Activated naive CD8-positive, alpha-beta T cell treated with anti-CD3 and anti-CD28 coated beads for 36 hours (primary cell): ENCODE results near the gene CFAP410. TPM values are rescaled to one million over a fixed set of nuclear protein-coding genes. Genes with fewer than 3 reads are reported as not detected.

Source experiments
- DNase-seq: peaks from one replicate; pipeline ENCODE4 v3.0.0; 2021
- H3K27ac Mint-ChIP-seq: one replicate; pipeline ENCODE4 v1.8.0; 2022; ENCODE audit warnings: mild to moderate bottlenecking, moderate library complexity, mixed read lengths
- H3K27me3 Mint-ChIP-seq: one replicate; pipeline ENCODE4 v1.8.0; 2022; ENCODE audit warnings: mild to moderate bottlenecking, mixed read lengths
- H3K36me3 Mint-ChIP-seq: one replicate; pipeline ENCODE4 v1.8.0; 2021; ENCODE audit warnings: mild to moderate bottlenecking, mixed read lengths
- H3K4me1 Mint-ChIP-seq: one replicate; pipeline ENCODE4 v1.8.0; 2021; ENCODE audit warnings: mixed read lengths
- H3K4me3 Mint-ChIP-seq: one replicate; pipeline ENCODE4 v1.8.0; 2022; ENCODE audit warnings: mild to moderate bottlenecking, moderate library complexity, mixed read lengths
- H3K9me3 Mint-ChIP-seq: one replicate; pipeline ENCODE4 v1.8.0; 2022; ENCODE audit warnings: mixed read lengths
- total RNA-seq, 2 experiments: library from RNA; stranded (reverse); gene quantifications; one replicate each; pipeline ENCODE4 v1.2.3, GENCODE V29; 2021

The CFAP410 gene
- total RNA-seq, 2 experiments from 2014 or later = 14.0 to 14.8 TPM

DNA sequence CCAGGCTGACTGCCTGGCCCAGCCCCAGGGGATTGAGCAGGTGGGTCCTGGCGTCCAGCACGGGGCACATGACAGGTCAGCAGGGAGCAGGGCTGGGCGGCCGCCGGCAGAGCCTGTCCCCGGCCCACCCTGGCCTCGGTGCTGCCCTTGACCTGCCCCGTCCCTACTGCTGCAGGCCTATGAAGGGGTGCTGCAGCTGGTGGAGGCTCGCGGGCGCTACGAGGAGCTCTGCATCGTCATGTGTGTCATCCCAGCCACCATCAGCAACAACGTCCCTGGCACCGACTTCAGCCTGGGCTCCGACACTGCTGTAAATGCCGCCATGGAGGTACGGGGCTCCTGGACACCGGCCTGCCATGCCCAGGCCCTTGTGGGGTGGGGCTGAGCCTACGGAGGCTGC, 15.6 kb downstream of the CFAP410 start:
- no peaks in the 10 kb centered on the region for H3K27me3 Mint-ChIP-seq
- no peaks in the 10 kb centered on the region for H3K36me3 Mint-ChIP-seq
- no peak for DNase-seq
- no peak overlapping the region for H3K4me3 Mint-ChIP-seq
- no peak overlapping the region for H3K27ac Mint-ChIP-seq
- H3K9me3 Mint-ChIP-seq = no peaks in the 10 kb centered on the region
- H3K4me1 Mint-ChIP-seq = no peaks in the 10 kb centered on the region

DNA sequence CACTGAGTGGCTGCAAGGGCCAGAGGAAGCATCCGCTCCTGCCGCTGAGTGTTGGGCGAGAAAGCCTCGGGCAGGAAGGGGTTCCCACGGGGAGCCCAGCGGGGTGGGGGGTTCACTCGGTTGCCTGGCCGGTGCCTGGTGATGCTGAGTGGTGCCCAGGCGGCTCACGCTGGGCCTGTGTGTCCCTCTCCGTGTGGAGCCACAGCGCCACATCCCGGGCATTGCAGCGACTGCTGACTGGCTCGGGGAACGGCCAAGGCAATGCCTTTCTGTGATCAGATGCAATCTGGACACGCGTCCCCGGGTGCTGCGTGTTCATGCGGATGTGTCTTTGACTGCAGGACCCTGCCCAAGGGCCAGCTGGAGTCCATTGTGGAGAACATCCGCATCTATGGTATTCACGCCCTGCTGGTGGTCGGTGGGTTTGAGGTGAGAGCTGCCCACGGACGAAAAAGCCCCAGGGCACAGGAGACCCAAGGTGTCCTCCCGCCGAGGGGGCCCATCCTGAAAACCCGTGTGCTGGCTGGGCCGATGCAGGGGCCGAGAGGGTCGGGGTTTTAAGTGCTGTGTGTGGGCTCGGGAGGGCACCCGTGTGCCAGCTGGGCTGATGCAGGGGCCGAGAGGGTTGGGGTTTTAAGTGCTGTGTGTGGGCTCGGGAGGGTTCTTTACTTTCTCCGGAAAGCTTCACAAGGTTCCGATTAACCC, 16.4 kb downstream of the CFAP410 start:
- no peak for DNase-seq
- Mint-ChIP-seq H3K4me1 (no peaks in the 10 kb centered on the region), H3K27ac (no peak overlapping the region), H3K4me3 (no peak overlapping the region), H3K27me3 (no peaks in the 10 kb centered on the region), H3K36me3 (no peaks in the 10 kb centered on the region), H3K9me3 (no peaks in the 10 kb centered on the region)

DNA sequence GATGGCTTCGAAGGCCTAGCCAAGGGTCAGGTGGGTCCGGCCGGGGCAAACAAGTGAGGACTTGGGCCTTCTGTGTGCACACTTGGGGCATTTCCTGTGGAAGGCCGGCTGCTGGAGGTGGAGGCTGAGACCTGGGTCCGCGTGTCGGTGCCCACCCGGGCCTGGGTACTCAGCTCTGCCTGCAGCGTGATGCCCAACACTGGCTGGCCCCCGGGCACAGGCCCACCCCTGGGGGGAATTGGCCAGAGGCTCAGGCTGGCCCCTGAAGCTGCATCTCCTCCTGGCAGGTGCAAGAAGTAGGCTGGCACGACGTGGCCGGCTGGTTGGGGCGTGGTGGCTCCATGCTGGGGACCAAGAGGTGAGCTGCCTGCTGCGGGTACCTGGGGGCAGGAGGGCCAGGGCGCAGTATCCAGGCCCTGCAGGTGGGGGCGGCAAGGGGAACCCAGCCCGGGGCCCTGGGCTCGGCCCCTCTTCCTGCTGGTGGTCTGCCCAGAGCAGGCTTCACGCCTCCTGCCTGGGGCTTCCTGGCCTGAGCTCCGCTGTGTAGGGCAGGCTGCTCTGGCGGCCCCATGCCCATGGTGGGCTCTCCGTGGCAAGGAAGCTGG, 17.2 kb downstream of the CFAP410 start:
- Mint-ChIP-seq H3K4me3 (no peak overlapping the region), H3K4me1 (no peaks in the 10 kb centered on the region), H3K27ac (no peak overlapping the region), H3K9me3 (no peaks in the 10 kb centered on the region), H3K36me3 (no peaks in the 10 kb centered on the region), H3K27me3 (no peaks in the 10 kb centered on the region)
- no peak for DNase-seq

- Mint-ChIP-seq H3K27ac (no peak overlapping the region), H3K9me3 (no peaks in the 10 kb centered on the region), H3K4me3 (no peak overlapping the region), H3K4me1 (no peaks in the 10 kb centered on the region), H3K27me3 (no peaks in the 10 kb centered on the region), H3K36me3 (no peaks in the 10 kb centered on the region)
- no peak for DNase-seq
Measured at GRCh38 chr21:44320847-44321246, 18.3 kb downstream of the CFAP410 start.

GRCh38 chr21:44319407-44320065, 19.7 kb downstream of the CFAP410 start:
- DNase-seq = no peak
- Mint-ChIP-seq H3K9me3 (no peaks in the 10 kb centered on the region), H3K4me1 (no peaks in the 10 kb centered on the region), H3K36me3 (no peaks in the 10 kb centered on the region), H3K27me3 (no peaks in the 10 kb centered on the region), H3K27ac (no peak overlapping the region), H3K4me3 (no peak overlapping the region)

DNA sequence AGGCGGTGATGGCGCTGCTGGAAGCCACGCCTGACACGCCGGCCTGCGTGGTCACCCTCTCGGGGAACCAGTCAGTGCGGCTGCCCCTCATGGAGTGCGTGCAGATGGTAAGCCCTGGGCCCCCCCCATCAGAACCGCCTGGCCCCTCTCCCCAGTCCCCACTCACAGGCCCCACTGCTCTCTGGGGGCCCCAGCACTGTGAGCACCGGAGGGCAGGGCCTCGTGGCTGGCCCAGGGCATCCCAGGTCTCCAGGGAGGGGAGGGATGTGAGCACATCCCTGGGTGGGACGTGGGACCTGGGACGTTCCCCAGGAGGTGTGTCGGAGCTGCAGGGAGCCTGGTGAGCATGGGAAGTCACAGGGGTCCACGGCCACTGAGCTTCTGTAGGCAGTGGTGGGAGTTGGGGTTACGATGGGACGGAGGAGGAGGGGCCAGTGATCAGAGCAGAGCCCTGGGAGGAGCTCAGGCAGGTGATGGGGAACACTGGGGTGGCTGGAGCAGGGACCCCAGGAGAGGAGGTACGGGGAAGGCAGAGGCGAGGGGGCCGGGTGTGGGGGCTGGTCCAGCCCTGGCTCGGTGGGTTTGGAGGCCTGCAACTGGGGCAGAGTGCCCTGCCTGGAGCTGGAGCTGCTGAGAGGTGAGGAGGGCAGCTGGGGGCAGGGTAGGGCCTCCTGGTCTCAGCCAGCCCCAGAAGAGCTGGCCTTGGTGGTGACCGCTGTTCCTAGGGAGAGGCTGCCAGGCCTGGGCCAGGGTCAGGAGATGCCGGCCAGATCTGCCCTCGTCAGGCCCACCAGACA, 20.5 kb downstream of the CFAP410 start:
- no peak overlapping the region for H3K27ac Mint-ChIP-seq
- H3K36me3 Mint-ChIP-seq = no peaks in the 10 kb centered on the region
- H3K4me1 Mint-ChIP-seq = no peaks in the 10 kb centered on the region

DNA sequence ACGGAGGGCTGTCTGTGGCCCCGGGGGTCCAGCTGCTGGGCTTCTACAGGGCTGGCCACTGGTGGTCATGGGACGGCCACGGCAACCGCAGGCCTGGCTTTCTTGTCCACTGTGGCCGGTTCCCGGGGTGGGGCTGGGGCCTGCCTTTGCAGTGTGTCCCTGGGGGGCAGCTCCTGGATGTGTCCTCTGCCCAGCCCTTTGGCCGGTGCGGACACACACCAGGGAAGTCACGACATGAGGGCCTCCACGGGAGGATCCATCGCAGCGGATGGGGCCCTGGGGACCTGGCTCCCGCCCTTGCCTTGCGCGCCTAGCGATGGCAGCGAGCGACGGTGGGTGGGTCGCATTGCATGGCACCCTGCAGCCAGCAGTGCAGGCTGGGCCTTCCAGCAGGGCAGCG, 21.3 kb downstream of the CFAP410 start:
- Mint-ChIP-seq H3K9me3 (no peaks in the 10 kb centered on the region), H3K4me1 (no peaks in the 10 kb centered on the region), H3K27me3 (no peaks in the 10 kb centered on the region), H3K36me3 (no peaks in the 10 kb centered on the region), H3K4me3 (no peak overlapping the region), H3K27ac (no peak overlapping the region)
- DNase-seq = no peak

More for the DNA sequence above, 20.5 kb downstream of the CFAP410 start:
- no peaks in the 10 kb centered on the region for H3K9me3 Mint-ChIP-seq
- no peak for DNase-seq
- no peaks in the 10 kb centered on the region for H3K27me3 Mint-ChIP-seq
- no peak overlapping the region for H3K4me3 Mint-ChIP-seq

- Mint-ChIP-seq H3K9me3 (no peaks in the 10 kb centered on the region), H3K4me3 (no peak overlapping the region), H3K36me3 (no peaks in the 10 kb centered on the region), H3K27ac (no peak overlapping the region), H3K4me1 (no peaks in the 10 kb centered on the region), H3K27me3 (no peaks in the 10 kb centered on the region)
- no peak for DNase-seq
Measured at GRCh38 chr21:44317241-44317782, 21.9 kb downstream of the CFAP410 start.

DNA sequence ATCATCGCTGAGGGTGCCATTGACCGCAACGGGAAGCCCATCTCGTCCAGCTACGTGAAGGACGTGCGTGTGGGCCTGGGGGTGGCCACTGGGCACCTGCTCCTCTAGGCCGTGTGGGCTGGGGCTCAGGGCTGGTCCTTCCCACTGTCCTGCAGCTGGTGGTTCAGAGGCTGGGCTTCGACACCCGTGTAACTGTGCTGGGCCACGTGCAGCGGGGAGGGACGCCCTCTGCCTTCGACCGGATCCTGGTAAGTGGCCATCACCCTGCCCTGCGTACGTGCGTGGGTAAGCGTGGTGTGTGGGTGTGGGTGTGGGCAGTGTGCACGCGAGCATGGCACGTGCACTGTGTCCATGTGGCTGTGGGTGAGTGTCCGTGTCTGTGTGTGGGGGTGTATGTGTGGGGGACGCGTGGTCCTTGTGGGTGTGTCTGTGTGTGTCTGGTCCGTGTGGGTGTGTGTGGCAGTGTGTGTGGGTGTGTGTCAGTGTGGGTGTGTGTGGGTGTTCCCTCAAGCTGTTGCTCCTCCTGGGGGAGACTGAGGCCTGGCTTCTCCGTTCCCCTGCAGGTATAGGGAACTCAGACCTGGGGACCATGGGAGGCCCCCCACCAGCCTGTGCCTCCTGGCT, 22.8 kb downstream of the CFAP410 start:
- Mint-ChIP-seq H3K4me1 (no peaks in the 10 kb centered on the region), H3K4me3 (no peak overlapping the region), H3K9me3 (no peaks in the 10 kb centered on the region), H3K27ac (no peak overlapping the region), H3K27me3 (no peaks in the 10 kb centered on the region), H3K36me3 (no peaks in the 10 kb centered on the region)
- no peak for DNase-seq

- Mint-ChIP-seq H3K4me1 (no peaks in the 10 kb centered on the region), H3K27ac (no peak overlapping the region), H3K36me3 (peaks cover 3% of the 10 kb centered on the region), H3K9me3 (no peaks in the 10 kb centered on the region), H3K27me3 (no peaks in the 10 kb centered on the region), H3K4me3 (no peak overlapping the region)
- no peak for DNase-seq
Measured at GRCh38 chr21:44315691-44316203, 23.4 kb downstream of the CFAP410 start.

DNA sequence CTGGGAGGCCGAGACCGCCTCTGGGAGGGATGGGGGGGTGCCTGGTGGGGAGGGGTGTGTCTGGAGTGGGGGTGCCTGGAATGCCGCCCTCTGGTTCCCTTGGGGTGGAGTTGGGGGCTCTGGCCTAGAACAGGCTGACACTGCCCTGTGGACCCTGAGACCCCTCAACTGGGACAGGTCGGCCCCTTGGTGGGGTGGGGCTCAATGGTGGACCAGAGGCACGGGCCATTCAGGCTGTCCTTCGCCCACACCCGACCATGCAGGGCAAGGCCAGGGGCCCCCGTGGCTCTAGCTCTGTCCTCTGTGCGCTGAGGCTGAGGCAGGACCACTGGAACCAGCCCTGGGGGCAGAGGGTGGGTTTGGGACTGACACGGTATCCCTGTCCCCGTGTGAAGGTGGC, 24.6 kb downstream of the CFAP410 start:
- Mint-ChIP-seq H3K27me3 (no peaks in the 10 kb centered on the region), H3K36me3 (peaks cover 3% of the 10 kb centered on the region), H3K27ac (no peak overlapping the region)

DNA sequence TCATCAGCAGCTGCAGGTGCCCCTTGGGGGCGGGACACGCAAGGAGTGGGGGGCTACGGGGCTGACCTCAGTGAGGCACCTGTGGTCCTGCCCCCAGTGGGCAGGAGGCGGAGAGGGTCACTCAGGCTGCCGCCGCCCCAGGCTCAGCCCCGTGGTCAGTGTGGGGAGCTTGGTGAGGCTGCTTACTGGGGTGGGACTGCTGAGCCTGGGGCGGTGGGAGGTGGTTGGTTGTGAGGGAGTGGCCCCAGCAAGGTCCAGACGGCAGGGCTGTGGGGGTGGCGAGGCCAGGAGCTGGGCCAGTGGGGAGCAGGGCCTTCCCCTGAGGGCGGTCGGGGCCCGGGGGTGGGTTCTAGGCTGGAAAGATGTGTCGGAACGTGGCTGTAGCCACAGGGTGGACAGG, 25.1 kb downstream of the CFAP410 start:
- Mint-ChIP-seq H3K36me3 (peaks cover 3% of the 10 kb centered on the region), H3K9me3 (no peaks in the 10 kb centered on the region), H3K27ac (no peak overlapping the region), H3K4me3 (no peak overlapping the region), H3K27me3 (no peaks in the 10 kb centered on the region), H3K4me1 (no peaks in the 10 kb centered on the region)
- DNase-seq = no peak

More for the DNA sequence above, 24.6 kb downstream of the CFAP410 start:
- DNase-seq = no peak
- Mint-ChIP-seq H3K4me1 (no peaks in the 10 kb centered on the region), H3K4me3 (no peak overlapping the region), H3K9me3 (no peaks in the 10 kb centered on the region)

DNA sequence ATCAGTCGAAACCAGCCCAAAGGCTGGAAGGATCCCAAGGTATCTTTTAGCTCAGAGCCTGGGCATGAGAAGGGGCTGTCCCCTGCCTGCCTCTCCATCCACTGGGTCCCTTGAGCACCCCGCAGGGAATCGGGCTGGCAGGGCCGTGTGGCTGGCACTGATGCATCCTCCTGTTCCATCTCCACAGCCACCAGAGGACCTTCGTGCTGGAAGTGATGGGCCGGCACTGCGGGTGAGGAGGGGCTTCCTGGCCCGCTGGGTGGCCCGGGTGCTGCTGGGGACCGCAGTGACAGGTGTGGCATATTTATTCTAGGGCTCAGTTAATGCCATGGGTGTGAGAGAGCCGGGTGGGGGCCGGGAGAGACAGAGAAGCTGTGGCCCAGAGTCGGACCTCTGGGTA, 25.7 kb downstream of the CFAP410 start:
- Mint-ChIP-seq H3K4me1 (no peaks in the 10 kb centered on the region), H3K4me3 (no peak overlapping the region), H3K27me3 (no peaks in the 10 kb centered on the region), H3K36me3 (peaks cover 3% of the 10 kb centered on the region), H3K27ac (no peak overlapping the region), H3K9me3 (no peaks in the 10 kb centered on the region)
- DNase-seq = no peak

DNA sequence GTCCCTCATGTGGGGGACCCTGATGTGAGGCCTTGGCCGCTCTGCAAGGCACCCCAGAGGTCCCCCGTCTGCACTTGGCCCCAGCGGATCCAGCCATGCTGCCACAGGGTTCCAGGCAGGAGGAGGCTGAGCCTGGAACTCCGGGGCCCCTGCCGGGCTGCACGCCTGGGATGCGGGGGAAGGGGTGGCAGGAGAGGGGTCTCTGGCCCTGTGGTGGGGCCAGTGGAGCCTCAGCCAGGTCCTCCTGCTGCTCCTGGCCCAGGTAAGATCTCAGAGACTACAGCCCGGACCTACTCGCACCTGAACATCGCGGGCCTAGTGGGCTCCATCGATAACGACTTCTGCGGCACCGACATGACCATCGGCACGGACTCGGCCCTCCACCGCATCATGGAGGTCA, 26.5 kb downstream of the CFAP410 start:
- Mint-ChIP-seq H3K4me1 (peaks cover 3% of the 10 kb centered on the region), H3K4me3 (no peak overlapping the region), H3K9me3 (no peaks in the 10 kb centered on the region), H3K27me3 (no peaks in the 10 kb centered on the region), H3K36me3 (peaks cover 8% of the 10 kb centered on the region), H3K27ac (no peak overlapping the region)
- no peak for DNase-seq
